ENCODE measurements around the gene OGFR. TPM values are rescaled to one million over a fixed set of nuclear protein-coding genes. Genes with fewer than 3 reads are reported as not detected.

Gene OGFR
- total RNA-seq, 1 experiment from 2014 or later = 47.3 TPM

GRCh38 chr20:62823688-62824475 is 19.2 kb downstream of the OGFR start:
- DNase-seq (ENCODE audit: low read depth, low spot score) = no peak
- POLR2A ChIA-PET = no interaction called here
- BruUV-seq (replicated peaks) = no TSS peak
- intact Hi-C loops (cut with micrococcal nuclease; ENCODE audit: unreplicated experiment) (no loop called here), in situ Hi-C loops (cut with HindIII; ENCODE audit: low pct_unique_long_range_greater_than_20kb, low sequenced_read_pairs) (no loop called here)
- TF ChIP-seq POLR2AphosphoS5 (IDR thresholded peaks at IDR 0.05; ENCODE audit: low read depth, low read length) (no peak), CTCF (IDR thresholded peaks at IDR 0.05) (no peak), TCF7L2 (IDR thresholded peaks at IDR 0.05; ENCODE audit: low read depth, low read length) (no peak), SIN3A (IDR thresholded peaks at IDR 0.05; ENCODE audit: borderline replicate concordance, insufficient read depth, low read depth, low read length) (no peak)
- TF ChIP-seq, protein P1, sequence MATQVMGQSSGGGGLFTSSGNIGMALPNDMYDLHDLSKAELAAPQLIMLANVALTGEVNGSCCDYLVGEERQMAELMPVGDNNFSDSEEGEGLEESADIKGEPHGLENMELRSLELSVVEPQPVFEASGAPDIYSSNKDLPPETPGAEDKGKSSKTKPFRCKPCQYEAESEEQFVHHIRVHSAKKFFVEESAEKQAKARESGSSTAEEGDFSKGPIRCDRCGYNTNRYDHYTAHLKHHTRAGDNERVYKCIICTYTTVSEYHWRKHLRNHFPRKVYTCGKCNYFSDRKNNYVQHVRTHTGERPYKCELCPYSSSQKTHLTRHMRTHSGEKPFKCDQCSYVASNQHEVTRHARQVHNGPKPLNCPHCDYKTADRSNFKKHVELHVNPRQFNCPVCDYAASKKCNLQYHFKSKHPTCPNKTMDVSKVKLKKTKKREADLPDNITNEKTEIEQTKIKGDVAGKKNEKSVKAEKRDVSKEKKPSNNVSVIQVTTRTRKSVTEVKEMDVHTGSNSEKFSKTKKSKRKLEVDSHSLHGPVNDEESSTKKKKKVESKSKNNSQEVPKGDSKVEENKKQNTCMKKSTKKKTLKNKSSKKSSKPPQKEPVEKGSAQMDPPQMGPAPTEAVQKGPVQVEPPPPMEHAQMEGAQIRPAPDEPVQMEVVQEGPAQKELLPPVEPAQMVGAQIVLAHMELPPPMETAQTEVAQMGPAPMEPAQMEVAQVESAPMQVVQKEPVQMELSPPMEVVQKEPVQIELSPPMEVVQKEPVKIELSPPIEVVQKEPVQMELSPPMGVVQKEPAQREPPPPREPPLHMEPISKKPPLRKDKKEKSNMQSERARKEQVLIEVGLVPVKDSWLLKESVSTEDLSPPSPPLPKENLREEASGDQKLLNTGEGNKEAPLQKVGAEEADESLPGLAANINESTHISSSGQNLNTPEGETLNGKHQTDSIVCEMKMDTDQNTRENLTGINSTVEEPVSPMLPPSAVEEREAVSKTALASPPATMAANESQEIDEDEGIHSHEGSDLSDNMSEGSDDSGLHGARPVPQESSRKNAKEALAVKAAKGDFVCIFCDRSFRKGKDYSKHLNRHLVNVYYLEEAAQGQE (IDR thresholded peaks at IDR 0.05; ENCODE audit: insufficient read depth in 1 of 2, low read depth in 2 of 2, low read length in 1 of 2) = no peak
- H3K27me3 ChIP-seq (ENCODE audit: control insufficient read depth, insufficient read depth, low read length) = no peaks in the 10 kb centered on the region
- no peak overlapping the region for H3K27ac ChIP-seq (ENCODE audit: low read length)
- ATAC-seq = no peak
- no peaks in the 10 kb centered on the region for H3K36me3 ChIP-seq (ENCODE audit: control insufficient read depth, insufficient read depth, low read length)
- H3K9me3 ChIP-seq (ENCODE audit: control insufficient read depth, insufficient read depth, low read depth, low read length) = no peaks in the 10 kb centered on the region
- CTCF ChIA-PET = interaction anchor here (0.6 to 1.6 kb wide), 5 partner anchors 24 to 177 kb away, joined by 3 to 14 read pairs (median 4); no protein-coding TSS in a partner anchor
- peaks cover 48% of the 10 kb centered on the region for H3K4me1 ChIP-seq (ENCODE audit: control insufficient read depth, insufficient read depth, low read length)
- H3K4me3 ChIP-seq (ENCODE audit: low read depth in 2 of 2, low read length in 2 of 2) = no peak overlapping the region

DNA sequence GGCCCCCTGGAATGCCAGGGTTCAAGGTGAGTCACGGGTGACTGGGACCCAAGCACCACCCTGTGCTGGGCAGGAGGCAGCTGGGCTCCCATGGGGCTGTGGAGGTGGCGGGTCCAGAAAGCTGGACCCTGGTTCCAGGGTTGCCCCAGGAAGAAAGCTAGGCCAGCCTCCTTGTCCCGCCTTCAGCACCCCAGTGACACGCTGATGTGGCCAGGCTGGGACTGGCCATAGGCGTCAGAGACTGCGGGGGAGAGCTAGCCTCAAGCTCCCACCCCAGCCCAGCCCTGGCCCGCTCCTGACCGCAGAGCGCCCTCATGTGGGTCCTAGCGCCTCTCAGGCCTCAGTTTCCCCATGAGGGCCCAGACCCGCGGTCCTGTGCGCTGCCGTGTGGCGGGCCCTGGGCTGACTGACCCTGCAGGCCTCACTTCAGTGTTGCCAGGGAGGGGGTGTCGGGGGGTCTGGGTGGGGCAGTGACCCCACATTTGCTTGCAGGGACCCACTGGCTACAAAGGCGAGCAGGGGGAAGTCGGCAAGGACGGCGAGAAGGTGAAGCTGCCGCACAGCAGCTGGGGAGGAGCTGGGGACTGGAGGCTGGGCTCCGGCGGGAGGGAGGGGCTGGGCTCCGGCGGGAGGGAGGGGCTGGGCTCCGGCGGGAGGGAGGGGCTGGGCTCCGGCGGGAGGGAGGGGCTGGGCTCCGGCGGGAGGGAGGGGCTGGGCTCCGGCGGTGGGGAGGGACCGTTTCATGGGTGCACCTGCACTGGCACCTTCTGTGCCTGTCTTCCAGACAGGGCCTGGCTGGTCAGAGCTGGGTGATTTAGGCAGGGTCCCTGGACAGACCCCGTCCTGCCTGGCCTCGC is 20.1 kb downstream of the OGFR start:
- Histone ChIP-seq H3K27ac (ENCODE audit: low read length) (no peak overlapping the region), H3K4me1 (ENCODE audit: control insufficient read depth, insufficient read depth, low read length) (peaks cover 40% of the 10 kb centered on the region), H3K36me3 (ENCODE audit: control insufficient read depth, insufficient read depth, low read length) (no peaks in the 10 kb centered on the region), H3K4me3 (ENCODE audit: low read depth in 2 of 2, low read length in 2 of 2) (no peak overlapping the region), H3K27me3 (ENCODE audit: control insufficient read depth, insufficient read depth, low read length) (no peaks in the 10 kb centered on the region), H3K9me3 (ENCODE audit: control insufficient read depth, insufficient read depth, low read depth, low read length) (no peaks in the 10 kb centered on the region)
- DNase-seq (ENCODE audit: low read depth, low spot score) (no peak), ATAC-seq (no peak)
- intact Hi-C loops (cut with micrococcal nuclease; ENCODE audit: unreplicated experiment) (no loop called here), in situ Hi-C loops (cut with HindIII; ENCODE audit: low pct_unique_long_range_greater_than_20kb, low sequenced_read_pairs) (no loop called here)
- BruUV-seq (replicated peaks) = no TSS peak
- POLR2A ChIA-PET = no interaction called here
- CTCF ChIA-PET = interaction anchor here (0.5 to 0.7 kb wide), 3 partner anchors 106 to 148 kb away, joined by 3 to 6 read pairs (median 4); no protein-coding TSS in a partner anchor
- TF ChIP-seq, protein P1 (IDR thresholded peaks at IDR 0.05; ENCODE audit: insufficient read depth in 1 of 2, low read depth in 2 of 2, low read length in 1 of 2) = no peak
- TF ChIP-seq SIN3A (IDR thresholded peaks at IDR 0.05; ENCODE audit: borderline replicate concordance, insufficient read depth, low read depth, low read length) (no peak), TCF7L2 (IDR thresholded peaks at IDR 0.05; ENCODE audit: low read depth, low read length) (no peak), POLR2AphosphoS5 (IDR thresholded peaks at IDR 0.05; ENCODE audit: low read depth, low read length) (no peak), CTCF (IDR thresholded peaks at IDR 0.05) (no peak)
